ENCODE results near the gene DTHD1. TPM values are rescaled to one million over a fixed set of nuclear protein-coding genes. Genes with fewer than 3 reads are reported as not detected.
A peak's percentile ranks its signal among the peaks of the same experiment; 100 is the strongest.

DTHD1 gene
- total RNA-seq, 2 experiments from 2014 or later = 1.2 to 1.3 TPM

GRCh38 chr4:36274158-36274557 lies 7.3 kb upstream of the DTHD1 start:
- Mint-ChIP-seq H3K4me3 (no peak overlapping the region), H3K4me1 (ENCODE audit: low read depth) (peaks cover 37% of the 10 kb centered on the region), H3K27me3 (no peaks in the 10 kb centered on the region), H3K27ac (no peak overlapping the region), H3K9me3 (no peaks in the 10 kb centered on the region), H3K36me3 (ENCODE audit: low read depth) (no peaks in the 10 kb centered on the region)
- ATAC-seq (no peak), DNase-seq (no peak)
- intact Hi-C loops (cut with micrococcal nuclease) = no loop called here
- POLR2A ChIA-PET = interaction anchor here (0.9 to 1.2 kb wide), 2 partner anchors 15 to 23 kb away, joined by 3 to 4 read pairs; no protein-coding TSS in a partner anchor
- CTCF ChIA-PET = no interaction called here
- TF ChIP-seq CTCF (IDR thresholded peaks at IDR 0.05) = no peak

DNA sequence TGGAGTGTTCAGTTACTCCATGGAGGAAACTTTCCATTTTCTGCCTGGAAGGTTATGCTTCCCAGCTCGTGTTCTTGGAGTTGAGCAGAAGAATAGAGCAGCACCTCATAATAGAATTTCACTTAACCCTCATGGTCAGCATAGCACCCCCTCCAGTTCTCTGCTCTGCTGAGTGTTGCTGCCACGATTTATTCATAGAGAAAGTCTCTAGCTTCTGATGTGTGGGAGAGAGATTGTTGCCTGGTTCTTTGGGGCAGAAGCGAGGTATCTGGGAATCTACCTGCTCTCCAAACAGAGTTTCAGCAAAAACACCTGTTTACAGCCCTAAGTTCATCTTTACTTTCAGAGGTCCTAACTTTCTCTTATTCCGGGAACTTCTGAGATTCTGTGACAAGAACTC lies 3.9 kb upstream of the DTHD1 start:
- Mint-ChIP-seq H3K27me3 (no peaks in the 10 kb centered on the region), H3K27ac (peak overlapping the region; percentile 67), H3K36me3 (ENCODE audit: low read depth) (no peaks in the 10 kb centered on the region), H3K4me1 (ENCODE audit: low read depth) (peaks cover 53% of the 10 kb centered on the region), H3K9me3 (no peaks in the 10 kb centered on the region), H3K4me3 (no peak overlapping the region)
- no peak for TF ChIP-seq CTCF (IDR thresholded peaks at IDR 0.05)
- intact Hi-C loops (cut with micrococcal nuclease) = no loop called here
- DNase-seq = no peak
- ChIA-PET POLR2A (interaction anchor here (0.5 to 1.6 kb wide), 4 partner anchors 9 to 55 kb away, joined by 3 to 8 read pairs (median 3); partner anchors contain the start of gene ARAP2), CTCF (interaction anchor here (0.7 to 1.1 kb wide), 3 partner anchors 10 to 123 kb away, joined by 3 read pairs; no protein-coding TSS in a partner anchor)
- ATAC-seq = peak; percentile 22

DNA sequence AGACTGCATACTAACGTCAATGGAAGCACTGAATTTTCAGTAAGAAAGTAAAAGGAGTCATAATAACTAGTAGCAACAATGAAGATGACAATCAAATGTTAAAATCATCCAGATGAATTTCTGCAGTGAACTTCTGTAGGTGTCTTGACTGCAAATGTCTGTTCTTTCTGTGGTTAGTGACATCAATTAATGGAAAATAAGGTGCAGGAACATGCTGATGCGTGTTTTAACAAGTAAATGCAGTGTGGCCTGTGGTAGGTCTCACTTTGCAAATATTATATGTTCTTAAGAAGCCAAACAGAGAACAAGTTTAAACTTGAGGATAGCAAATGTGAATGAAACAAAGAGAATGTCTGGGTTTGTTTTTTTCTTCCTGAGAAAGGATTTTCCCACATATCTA lies 2.6 kb upstream of the DTHD1 start:
- Mint-ChIP-seq H3K27ac (peak overlapping the region; percentile 88), H3K4me3 (peak overlapping the region; percentile 26), H3K4me1 (ENCODE audit: low read depth) (peaks cover 50% of the 10 kb centered on the region), H3K36me3 (ENCODE audit: low read depth) (no peaks in the 10 kb centered on the region), H3K27me3 (no peaks in the 10 kb centered on the region), H3K9me3 (no peaks in the 10 kb centered on the region)
- no peak for TF ChIP-seq CTCF (IDR thresholded peaks at IDR 0.05)
- CTCF ChIA-PET = no interaction called here
- ATAC-seq (peak; percentile 57), DNase-seq (peak; percentile 38)
- intact Hi-C loops (cut with micrococcal nuclease) = no loop called here
- POLR2A ChIA-PET = no interaction called here

- peak overlapping the region; percentile 70 for H3K27ac Mint-ChIP-seq
- ATAC-seq = no peak
- CTCF ChIA-PET = interaction anchor here (0.9 to 2.1 kb wide), 5 partner anchors 10 to 119 kb away, joined by 3 to 6 read pairs (median 5); no protein-coding TSS in a partner anchor
These were observed 861 bp upstream of the DTHD1 start for GRCh38 chr4:36280555-36280954.

More at GRCh38 chr4:36280555-36280954, 861 bp upstream of the DTHD1 start:
- intact Hi-C loops (cut with micrococcal nuclease) = no loop called here
- H3K27me3 Mint-ChIP-seq = no peaks in the 10 kb centered on the region
- no peak for TF ChIP-seq CTCF (IDR thresholded peaks at IDR 0.05)
- H3K9me3 Mint-ChIP-seq = no peaks in the 10 kb centered on the region
- POLR2A ChIA-PET = interaction anchor here (1.0 to 1.6 kb wide), 6 partner anchors 11 to 40 kb away, joined by 3 to 4 read pairs (median 3); partner anchors contain the start of gene ARAP2
- peaks cover 1% of the 10 kb centered on the region for H3K36me3 Mint-ChIP-seq (ENCODE audit: low read depth)
- H3K4me3 Mint-ChIP-seq = peak overlapping the region; percentile 31
- no peak for DNase-seq
- H3K4me1 Mint-ChIP-seq (ENCODE audit: low read depth) = peaks cover 66% of the 10 kb centered on the region
